CD14-positive monocyte (primary cell): ENCODE results near the gene NUBPL. TPM values are rescaled to one million over a fixed set of nuclear protein-coding genes. Genes with fewer than 3 reads are reported as not detected.

Experiments used
- DNase-seq, 3 donors: peaks; one replicate each; pipeline ENCODE4 v3.0.0-alpha.2; 2011 to 2022
- H2AFZ ChIP-seq: 2 replicates; pipeline ENCODE4 v1.6.0; 2012; ENCODE audit warnings: mild to moderate bottlenecking, low read depth, low read length, inconsistent platforms; ENCODE audit not compliant: insufficient read depth, poor library complexity, severe bottlenecking
- H3K27ac ChIP-seq, 2 donors: 1 replicate in 1 of 2; 2 replicates in 1 of 2; pipeline ENCODE4 v1.5.1; 2012 to 2013; ENCODE audit warnings: low read length in 2 of 2, control low read depth in 1 of 2, inconsistent platforms in 1 of 2, low read depth in 1 of 2, mild to moderate bottlenecking in 1 of 2
- H3K27me3 ChIP-seq, 2 donors: one replicate each; pipeline versions ENCODE4 v1.6.0 to v1.6.1; 2011 to 2013; ENCODE audit warnings: low read length in 2 of 2; ENCODE audit not compliant: control insufficient read depth in 2 of 2, insufficient read depth in 2 of 2
- H3K36me3 ChIP-seq, 2 donors: replicated peaks in 1 of 2; 1 replicate in 1 of 2; 2 replicates in 1 of 2; pipeline versions ENCODE4 v1.5.1 to v1.6.1; 2012 to 2013; ENCODE audit warnings: low read length in 2 of 2, control low read depth in 1 of 2, inconsistent platforms in 1 of 2, mild to moderate bottlenecking in 1 of 2; ENCODE audit not compliant: insufficient read depth in 2 of 2, control insufficient read depth in 1 of 2
- H3K4me1 ChIP-seq, 2 donors: 1 replicate in 1 of 2; 2 replicates in 1 of 2; pipeline versions ENCODE4 v1.5.1 to v1.6.1; 2012 to 2013; ENCODE audit warnings: low read length in 2 of 2, control low read depth in 1 of 2, inconsistent platforms in 1 of 2, mild to moderate bottlenecking in 1 of 2, moderate library complexity in 1 of 2; ENCODE audit not compliant: insufficient read depth in 2 of 2, control insufficient read depth in 1 of 2
- H3K4me2 ChIP-seq: replicated peaks from 2 replicates; pipeline ENCODE3; 2012; ENCODE audit warnings: low read length, moderate library complexity, mild to moderate bottlenecking; ENCODE audit not compliant: poor library complexity, severe bottlenecking; ENCODE audit errors: extremely low read depth
- H3K4me3 ChIP-seq, 3 experiments: fragments of 200-600 bp in 1 of 3; sonication (generic) in 1 of 3; replicated peaks in 1 of 3; 1 replicate in 2 of 3; 2 replicates in 1 of 3; pipeline ENCODE4 v1.5.1; 2011 to 2013; ENCODE audit warnings: low read length in 3 of 3, mild to moderate bottlenecking in 3 of 3, control low read depth in 2 of 3, low read depth in 2 of 3, inconsistent platforms in 1 of 3, moderate library complexity in 1 of 3
- H3K79me2 ChIP-seq: 2 replicates; pipeline ENCODE4 v1.6.0; 2012; ENCODE audit warnings: mild to moderate bottlenecking, control low read depth, inconsistent platforms, low read length, moderate library complexity; ENCODE audit not compliant: insufficient read depth
- H3K9ac ChIP-seq: 2 replicates; pipeline ENCODE4 v1.6.0; 2017; ENCODE audit warnings: low read length, mild to moderate bottlenecking; ENCODE audit not compliant: insufficient read depth, poor library complexity, severe bottlenecking
- H3K9me3 ChIP-seq, 2 donors: replicated peaks in 1 of 2; 1 replicate in 1 of 2; 2 replicates in 1 of 2; pipeline versions ENCODE4 v1.5.1 to v1.6.1; 2012 to 2013; ENCODE audit warnings: low read length in 2 of 2, control low read depth in 1 of 2; ENCODE audit not compliant: control insufficient read depth in 1 of 2, insufficient read depth in 1 of 2
- H4K20me1 ChIP-seq: 2 replicates; pipeline ENCODE4 v1.6.0; 2012; ENCODE audit warnings: mild to moderate bottlenecking, low read length, control low read depth, moderate library complexity; ENCODE audit not compliant: insufficient read depth
- H3K27ac Mint-ChIP-seq, 7 donors: one replicate each; pipeline ENCODE4 v1.8.0; 2020; ENCODE audit warnings: mild to moderate bottlenecking in 7 of 7, mixed read lengths in 7 of 7, moderate library complexity in 6 of 7, inconsistent platforms in 2 of 7
- H3K27me3 Mint-ChIP-seq, 3 donors: one replicate each; pipeline ENCODE4 v1.8.0; 2021 to 2022; ENCODE audit warnings: low read depth in 3 of 3, mild to moderate bottlenecking in 3 of 3, mixed read lengths in 3 of 3, moderate library complexity in 3 of 3, inconsistent platforms in 1 of 3
- H3K36me3 Mint-ChIP-seq, 2 donors: one replicate each; pipeline ENCODE4 v1.8.0; 2020; ENCODE audit warnings: mixed read lengths in 2 of 2, inconsistent platforms in 1 of 2, mild to moderate bottlenecking in 1 of 2
- H3K4me1 Mint-ChIP-seq: one replicate; pipeline ENCODE4 v1.8.0; 2020; ENCODE audit warnings: mild to moderate bottlenecking, mixed read lengths
- H3K4me3 Mint-ChIP-seq, 2 donors: one replicate each; pipeline ENCODE4 v1.8.0; 2020; ENCODE audit warnings: mild to moderate bottlenecking in 2 of 2, mixed read lengths in 2 of 2, moderate library complexity in 1 of 2
- H3K9me3 Mint-ChIP-seq, 7 donors: one replicate each; pipeline ENCODE4 v1.8.0; 2020 to 2022; ENCODE audit warnings: mixed read lengths in 7 of 7, mild to moderate bottlenecking in 6 of 7, moderate library complexity in 6 of 7, inconsistent platforms in 2 of 7
- WGBS: methylation state at CpG from one replicate; pipeline ENCODE4 v1.1.5; 2013; ENCODE audit warnings: missing lambda C conversion rate; ENCODE audit not compliant: insufficient coverage; 5-methylcytosine and 5-hydroxymethylcytosine counted together
- intact Hi-C, 2 donors: fragments of 100-400 bp; cut with micrococcal nuclease; formaldehyde crosslinking; loops; one replicate each; pipeline versions ENCODE4 v1.15.0 to v1.15.1; 2023
- polyA plus RNA-seq, 3 donors: library from polyadenylated mRNA; depleted of rRNA in 1 of 3; unstranded in 2 of 3; stranded (reverse) in 1 of 3; fragments of 300-500 nt in 2 of 3; fragments of >200 nt in 1 of 3; fragmentation: Illumina TruSeq in 2 of 3; gene quantifications; 1 replicate in 2 of 3; 2 replicates in 1 of 3; pipeline ENCODE4 v1.2.3, GENCODE V29; 2012 to 2021
- TF ChIP-seq, protein P1 (sequence below): fragments of 200-600 bp; IDR thresholded peaks from one replicate; pipeline ENCODE4 v1.8.0; 2022; ENCODE audit warnings: antibody characterized with exemption, mild to moderate bottlenecking

NUBPL gene
- polyA plus RNA-seq, 3 donors: 0.75 to 2.4 (median 2.3) TPM

DNA sequence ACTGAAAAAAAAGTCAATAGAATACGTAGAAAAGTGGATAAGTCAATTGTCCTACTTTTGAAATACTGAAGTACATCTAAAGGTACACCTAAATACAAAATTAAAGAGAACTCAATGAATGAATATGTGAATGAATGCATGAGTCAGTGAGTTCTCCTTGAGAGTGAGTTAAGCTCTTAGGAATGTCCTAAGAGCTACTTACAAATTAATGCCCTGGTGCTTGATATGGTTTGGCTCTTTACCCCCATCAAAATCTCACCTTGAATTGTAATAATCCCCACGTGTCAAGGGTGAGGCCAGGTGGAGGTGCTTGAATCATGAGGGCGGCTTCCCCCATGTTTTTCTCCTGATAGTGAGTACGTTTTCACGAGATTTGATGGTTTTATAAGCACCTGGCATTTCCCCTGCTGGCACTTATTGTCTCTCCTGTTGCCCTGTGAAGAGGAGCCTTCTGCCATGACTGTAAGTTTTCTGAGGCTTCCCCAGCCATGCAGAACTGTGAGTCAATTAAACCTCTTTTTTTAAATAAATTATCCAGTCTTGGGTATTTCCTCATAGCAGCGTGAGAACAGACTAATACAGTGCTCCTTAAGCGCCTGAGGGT, 323.7 kb downstream of the NUBPL start:
- H3K4me3 ChIP-seq: no peak overlapping the region
- no peaks in the 10 kb centered on the region for H3K9me3 ChIP-seq
- H3K36me3 Mint-ChIP-seq: no peaks in the 10 kb centered on the region
- no peak overlapping the region for H3K4me3 Mint-ChIP-seq
- H3K9ac ChIP-seq: no peak overlapping the region
- no peaks in the 10 kb centered on the region for H3K27me3 Mint-ChIP-seq
- H3K4me1 ChIP-seq: no peaks in the 10 kb centered on the region
- DNase-seq: no peak
- H3K79me2 ChIP-seq: no peaks in the 10 kb centered on the region
- H4K20me1 ChIP-seq: no peaks in the 10 kb centered on the region
- no peaks in the 10 kb centered on the region for H3K36me3 ChIP-seq
- intact Hi-C loops: no loop called here
- no peaks in the 10 kb centered on the region for H3K27me3 ChIP-seq
- no peak overlapping the region for H3K27ac ChIP-seq
- no peak overlapping the region for H3K4me2 ChIP-seq
- H3K4me1 Mint-ChIP-seq: no peaks in the 10 kb centered on the region
- H3K9me3 Mint-ChIP-seq: peaks cover 0 to 7% (median 4%) of the 10 kb centered on the region in 7 donors
- H2AFZ ChIP-seq: no peak overlapping the region
- TF ChIP-seq, protein P1, sequence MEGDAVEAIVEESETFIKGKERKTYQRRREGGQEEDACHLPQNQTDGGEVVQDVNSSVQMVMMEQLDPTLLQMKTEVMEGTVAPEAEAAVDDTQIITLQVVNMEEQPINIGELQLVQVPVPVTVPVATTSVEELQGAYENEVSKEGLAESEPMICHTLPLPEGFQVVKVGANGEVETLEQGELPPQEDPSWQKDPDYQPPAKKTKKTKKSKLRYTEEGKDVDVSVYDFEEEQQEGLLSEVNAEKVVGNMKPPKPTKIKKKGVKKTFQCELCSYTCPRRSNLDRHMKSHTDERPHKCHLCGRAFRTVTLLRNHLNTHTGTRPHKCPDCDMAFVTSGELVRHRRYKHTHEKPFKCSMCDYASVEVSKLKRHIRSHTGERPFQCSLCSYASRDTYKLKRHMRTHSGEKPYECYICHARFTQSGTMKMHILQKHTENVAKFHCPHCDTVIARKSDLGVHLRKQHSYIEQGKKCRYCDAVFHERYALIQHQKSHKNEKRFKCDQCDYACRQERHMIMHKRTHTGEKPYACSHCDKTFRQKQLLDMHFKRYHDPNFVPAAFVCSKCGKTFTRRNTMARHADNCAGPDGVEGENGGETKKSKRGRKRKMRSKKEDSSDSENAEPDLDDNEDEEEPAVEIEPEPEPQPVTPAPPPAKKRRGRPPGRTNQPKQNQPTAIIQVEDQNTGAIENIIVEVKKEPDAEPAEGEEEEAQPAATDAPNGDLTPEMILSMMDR: no peak
- peak overlapping the region in 2 of 7 donors; percentile 8 to 16 for H3K27ac Mint-ChIP-seq
- WGBS: 90% methylated on average over 2 of the region's 7 CpGs

DNA sequence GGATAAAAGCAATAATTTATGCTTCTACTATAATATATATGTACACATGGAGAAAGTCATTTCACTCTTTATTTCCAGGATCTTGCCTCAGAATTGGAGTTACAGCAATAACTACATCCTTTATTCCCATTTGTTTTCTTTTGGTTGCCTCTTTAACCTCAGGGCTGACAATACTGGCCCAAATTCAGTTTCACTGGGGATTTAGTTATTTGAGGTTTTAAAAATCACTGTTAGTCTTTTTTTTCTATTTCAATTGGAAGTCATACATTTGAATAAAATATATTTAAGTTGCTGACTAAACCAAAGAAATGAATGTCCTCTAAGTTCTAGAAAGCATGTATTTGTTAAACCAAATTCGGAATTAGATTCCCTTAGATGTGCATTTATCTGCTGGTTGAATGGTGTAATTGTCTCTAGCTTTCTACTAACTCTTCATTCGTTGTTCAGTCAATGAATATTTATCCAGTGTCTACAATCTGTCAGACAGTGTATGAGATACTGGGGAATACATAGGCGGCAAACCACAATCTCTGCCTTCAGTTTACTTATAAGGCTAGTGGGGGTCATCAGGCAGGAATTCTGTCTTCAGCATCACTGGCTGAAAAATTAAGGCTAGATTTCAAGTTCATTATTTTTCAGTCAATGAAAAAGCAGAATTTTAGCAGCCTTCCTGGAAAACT, 325.1 kb downstream of the NUBPL start:
- no CpG with 5 or more reads among the region's 3 CpGs for WGBS
- peaks cover 0 to 7% (median 4%) of the 10 kb centered on the region in 7 donors for H3K9me3 Mint-ChIP-seq

More for the DNA sequence above, 325.1 kb downstream of the NUBPL start:
- no peak overlapping the region for H3K4me3 ChIP-seq
- no peaks in the 10 kb centered on the region for H3K36me3 ChIP-seq
- no peak overlapping the region for H3K9ac ChIP-seq
- no peaks in the 10 kb centered on the region for H3K9me3 ChIP-seq
- no peak overlapping the region for H3K4me2 ChIP-seq
- TF ChIP-seq, protein P1: no peak
- intact Hi-C loops: no loop called here
- no peaks in the 10 kb centered on the region for H3K79me2 ChIP-seq
- H3K36me3 Mint-ChIP-seq: no peaks in the 10 kb centered on the region
- H3K4me1 Mint-ChIP-seq: no peaks in the 10 kb centered on the region
- H3K27me3 Mint-ChIP-seq: peaks cover 0 to 2% (median 0%) of the 10 kb centered on the region in 3 donors
- no peak overlapping the region for H3K27ac ChIP-seq
- H3K27ac Mint-ChIP-seq: no peak overlapping the region
- H3K27me3 ChIP-seq: no peaks in the 10 kb centered on the region
- DNase-seq: no peak
- H2AFZ ChIP-seq: no peak overlapping the region
- no peak overlapping the region for H3K4me3 Mint-ChIP-seq
- no peaks in the 10 kb centered on the region for H3K4me1 ChIP-seq
- no peaks in the 10 kb centered on the region for H4K20me1 ChIP-seq
